DMS 273 (cell line): ENCODE results near the gene MDC1.

ENCODE experiments used
- DNase-seq: peaks from one replicate; lab custom pipeline; 2025; ENCODE audit not compliant: unreplicated experiment; lab: John Stamatoyannopoulos, UW

MDC1 gene

GRCh38 chr6:30747902-30748769 is 31.1 kb upstream of the MDC1 start:
- DNase-seq, result no peak

- no peak for DNase-seq
Measured at GRCh38 chr6:30747300-30747687, 30.2 kb upstream of the MDC1 start.

DNA sequence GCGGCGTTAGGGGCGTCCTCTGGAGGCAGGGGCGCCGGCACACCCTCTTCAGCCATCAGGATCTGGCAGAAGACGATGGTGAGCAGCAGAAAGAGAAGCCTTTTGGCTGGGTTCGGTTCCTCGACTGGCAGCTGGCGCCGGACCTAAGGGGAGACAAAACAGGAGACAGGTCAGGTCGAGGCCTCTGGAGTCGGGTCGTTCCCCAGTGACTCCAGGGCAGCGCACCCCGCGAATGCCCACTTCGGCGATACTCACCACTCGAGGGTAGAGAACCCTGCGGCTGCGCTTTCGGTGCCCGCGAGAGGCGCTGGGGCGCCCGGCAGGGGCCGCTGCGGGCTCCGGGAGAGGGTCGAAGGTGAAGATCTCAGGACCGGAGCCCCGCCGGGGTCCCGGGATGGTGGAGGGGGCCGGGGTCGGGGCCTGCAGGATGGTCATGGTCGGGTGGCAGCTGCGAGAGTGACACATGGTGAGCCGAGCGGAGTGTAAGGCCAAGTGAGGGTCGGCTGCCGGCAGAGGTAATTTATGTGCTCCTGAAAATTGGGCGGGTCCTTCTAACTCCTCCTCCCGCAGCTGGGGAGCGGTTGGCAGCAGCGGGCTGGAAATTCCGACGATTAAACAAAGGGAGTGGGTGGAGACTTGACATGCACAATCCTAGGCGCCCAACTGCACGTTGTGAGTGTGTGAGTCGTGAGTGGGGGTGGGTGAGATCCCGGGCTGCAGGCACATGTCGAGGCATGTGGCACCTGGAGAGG is 27.1 kb upstream of the MDC1 start, which contains the start of gene IER3:
IER3 (minus strand) TSS at position 494 of the 752 bp plus-strand sequence; CDS start at position 465, 29 bp downstream.
- peak; percentile 89 for DNase-seq

DNA sequence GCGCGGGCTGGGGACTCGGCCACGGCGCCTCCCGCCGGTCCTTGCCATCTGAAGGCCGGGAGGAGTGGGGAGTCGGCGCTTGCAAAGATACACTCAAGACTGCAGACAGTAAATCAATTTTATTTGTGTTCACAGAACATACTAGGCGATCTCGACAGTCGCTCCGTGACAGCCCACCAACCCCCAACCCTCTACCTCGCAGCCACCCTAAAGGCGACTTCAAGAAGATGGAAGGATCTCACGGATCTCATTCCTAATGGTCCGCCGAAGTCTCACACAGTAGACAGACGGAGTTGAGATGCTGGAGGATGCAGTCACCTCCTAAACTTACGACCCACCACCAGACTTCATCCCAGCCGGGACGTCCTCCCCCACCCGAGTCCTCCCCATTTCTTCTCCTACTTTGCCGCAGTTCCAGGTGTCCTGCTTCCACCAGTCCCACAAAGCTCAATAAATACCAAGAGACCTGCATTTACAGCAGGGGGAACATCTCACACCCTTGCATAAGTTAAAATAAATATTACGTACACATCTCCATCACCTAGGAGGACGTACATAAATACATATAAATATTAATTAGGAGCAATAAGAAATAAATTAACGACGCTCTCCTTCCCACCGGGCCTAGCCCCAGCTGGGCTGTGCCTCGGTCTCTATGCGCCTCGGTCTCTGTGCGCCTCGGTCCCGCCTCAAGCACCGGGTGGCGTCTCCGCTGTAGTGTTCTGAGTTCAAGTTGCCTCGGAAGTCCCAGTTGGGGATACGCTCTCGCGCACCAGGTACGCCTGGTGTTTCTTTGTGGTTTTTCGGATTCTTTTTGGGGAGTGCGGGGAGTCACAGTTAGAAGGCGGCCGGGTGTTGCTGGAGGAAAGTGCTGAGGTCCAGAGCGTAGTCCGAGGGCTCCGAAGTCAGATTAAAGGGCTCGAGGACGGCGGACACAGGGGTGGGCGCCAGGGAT is 26.3 kb upstream of the MDC1 start:
- DNase-seq, result peak; percentile 65

DNA sequence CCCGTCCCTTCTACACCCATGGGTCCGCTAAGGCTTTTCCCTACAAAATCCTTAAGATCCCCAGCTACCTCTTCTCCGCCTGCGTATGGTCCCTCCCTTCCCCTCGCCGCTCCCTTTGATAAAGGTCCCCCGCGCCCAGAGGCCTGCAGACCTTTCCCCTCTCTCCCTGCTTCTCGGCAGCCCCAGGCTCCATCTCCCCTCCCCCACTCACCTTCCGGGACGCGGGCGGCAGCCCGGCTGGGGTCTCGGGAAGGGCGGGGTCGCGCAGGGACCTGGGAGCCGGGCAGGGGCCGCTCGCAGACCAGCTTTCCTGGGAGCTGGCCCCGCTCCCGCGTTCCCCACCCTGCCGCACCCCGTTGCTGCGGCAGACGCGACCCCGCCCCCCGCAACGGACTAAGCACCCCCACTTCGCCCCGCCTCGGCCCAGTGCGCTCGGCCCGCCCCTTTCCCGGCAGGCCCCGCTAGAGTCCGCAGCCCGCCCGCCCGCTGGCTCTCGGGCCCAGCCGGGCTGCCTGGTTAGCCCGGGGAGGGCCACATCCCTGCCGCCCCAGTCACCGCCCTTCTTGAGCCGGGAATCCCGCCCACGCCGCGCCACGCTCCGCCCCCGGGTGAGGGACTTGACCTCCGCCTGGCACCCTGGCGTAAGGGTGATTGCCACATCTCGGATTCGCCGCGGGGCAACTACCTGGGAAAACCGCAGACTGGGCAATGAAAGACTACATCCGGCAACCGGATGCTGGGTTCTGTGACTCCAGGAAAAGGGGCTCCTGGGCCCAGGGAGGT is 25.4 kb upstream of the MDC1 start, which contains the start of gene FLOT1:
FLOT1 (minus strand) TSS at position 372 of the 783 bp plus-strand sequence. CDS start 498 bp downstream, outside the sequence.
- peak; percentile 95 for DNase-seq

DNA sequence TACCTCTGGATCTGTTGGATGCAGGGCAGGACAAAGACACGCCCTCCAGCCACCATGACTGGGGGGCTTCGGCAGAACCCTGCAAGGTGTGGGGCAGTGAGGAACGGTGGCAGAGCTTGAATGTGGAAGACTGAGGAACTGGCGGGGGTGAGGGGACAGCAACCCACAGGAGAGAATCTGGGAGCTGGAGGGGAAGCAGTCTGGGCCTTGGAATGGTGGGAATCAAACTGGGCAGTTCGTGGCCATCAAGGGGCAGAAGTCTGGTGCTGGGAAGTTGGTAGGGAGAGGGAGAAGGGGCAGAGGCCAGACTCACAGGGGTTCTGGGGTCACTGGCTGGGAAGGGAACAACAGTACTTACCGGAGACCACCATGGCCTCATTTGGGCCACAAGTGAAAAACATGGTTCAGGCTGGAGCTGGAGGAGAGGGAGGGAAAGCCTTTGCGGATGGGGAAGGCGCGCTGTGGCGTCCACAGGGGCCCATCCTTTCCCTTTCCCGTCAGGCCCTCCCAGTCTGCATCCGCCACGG is 24.8 kb upstream of the MDC1 start:
- no peak for DNase-seq

GRCh38 chr6:30741063-30741779 is 24.1 kb upstream of the MDC1 start:
- DNase-seq, result no peak

GRCh38 chr6:30740540-30740870 is 23.4 kb upstream of the MDC1 start:
- DNase-seq, result no peak

GRCh38 chr6:30738532-30738931 is 21.5 kb upstream of the MDC1 start:
- no peak for DNase-seq

GRCh38 chr6:30735668-30736314 is 18.7 kb upstream of the MDC1 start:
- no peak for DNase-seq

DNA sequence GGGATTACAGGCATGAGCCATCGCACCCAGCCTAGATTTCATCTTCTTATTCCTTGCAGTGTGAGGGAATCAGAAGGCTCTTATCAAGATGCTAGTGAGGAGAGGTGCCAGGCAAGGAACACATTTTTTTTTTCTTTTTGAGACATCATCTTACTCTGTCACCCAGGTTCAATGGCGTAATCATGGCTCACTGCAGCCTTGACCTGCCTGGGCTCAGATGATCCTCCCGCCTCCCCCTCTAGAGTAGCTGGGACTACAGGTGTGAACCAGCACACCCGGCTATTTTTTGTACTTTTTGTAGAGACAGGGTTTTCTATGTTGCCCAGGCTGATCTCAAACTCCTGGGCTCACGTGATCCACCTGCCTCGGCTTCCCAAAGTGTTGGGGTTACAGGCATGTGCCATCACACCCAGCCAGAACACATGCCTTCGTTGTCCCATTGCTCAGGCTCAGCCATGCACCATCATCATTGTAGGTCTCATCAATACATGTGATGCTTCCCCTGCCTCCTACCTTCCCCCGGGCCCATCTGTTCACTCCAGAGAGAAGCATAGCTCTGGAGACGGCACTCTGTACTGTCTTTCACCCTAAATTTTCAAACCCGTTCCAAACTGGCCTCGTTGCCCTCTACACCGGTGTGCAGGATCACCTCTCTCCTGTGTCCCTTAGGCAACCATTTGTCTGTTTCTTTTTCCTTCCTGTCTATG is 15.3 kb upstream of the MDC1 start:
- DNase-seq, result no peak

- DNase-seq, result peak; percentile 92
Measured at GRCh38 chr6:30730601-30731435, 13.7 kb upstream of the MDC1 start.

- DNase-seq, result peak; percentile 56
Measured at GRCh38 chr6:30727920-30728553, 11.0 kb upstream of the MDC1 start.

- DNase-seq, result peak; percentile 47
Measured at GRCh38 chr6:30726506-30727413, 9.7 kb upstream of the MDC1 start.

DNA sequence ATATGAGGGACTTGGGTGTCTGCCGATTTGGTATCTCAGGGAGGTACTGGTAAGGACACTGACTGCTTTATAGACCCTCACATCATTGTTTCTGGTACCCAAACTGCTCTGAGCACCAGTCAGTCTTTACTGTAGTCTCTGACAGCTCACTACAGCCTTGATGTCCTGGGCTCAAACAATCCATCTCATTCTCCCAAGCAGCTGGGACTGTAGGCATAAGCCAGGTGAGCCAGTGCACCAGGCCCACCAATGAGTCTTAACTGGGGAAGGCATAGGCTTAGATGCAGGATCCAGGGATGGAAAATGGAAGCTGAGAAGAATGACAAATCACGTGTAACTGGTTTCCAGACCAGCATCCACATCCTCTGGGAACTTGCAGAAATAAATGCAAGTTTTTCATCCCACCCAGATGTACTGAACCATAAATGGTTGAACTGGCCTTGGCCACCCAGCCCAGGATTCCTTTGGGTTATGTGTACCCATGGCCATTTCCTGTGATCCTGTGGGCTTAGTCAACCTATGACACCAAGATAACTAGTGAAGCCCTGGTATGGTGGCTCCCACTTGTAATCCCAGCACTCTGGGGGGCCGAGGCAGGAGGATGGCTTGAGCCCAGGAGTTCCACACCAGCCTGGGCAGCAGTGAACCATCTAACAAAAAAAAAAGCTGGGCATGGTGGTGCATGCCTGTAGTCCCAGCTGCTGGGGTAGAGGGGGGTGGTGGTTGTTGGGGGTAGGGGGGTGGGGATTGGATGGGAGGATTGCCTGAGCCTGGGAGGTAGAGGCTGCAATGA is 8.8 kb upstream of the MDC1 start:
- DNase-seq, result peak; percentile 78
